HCT116 (cell line): ENCODE results near the gene NPFFR1. TPM values are rescaled to one million over a fixed set of nuclear protein-coding genes. Genes with fewer than 3 reads are reported as not detected.

Experiments used
- ATAC-seq: fragments of 200-7000 bp; cut with Tn5 transposase; 2 replicates; pipeline ENCODE4 v1.9.1; 2020; ENCODE audit warnings: mild to moderate bottlenecking, moderate library complexity
- BruUV-seq: library from RNA; stranded (reverse); fragments of 400-500 nt; replicated peaks from 2 replicates; lab custom pipeline; 2021; lab: Mats Ljungman, UMichigan
- CTCF ChIA-PET: fragments of 300-600 bp; sonication (Branson Sonifier 250); formaldehyde crosslinking; loops from one replicate; lab custom pipeline; 2021; ENCODE audit warnings: antibody characterized with exemption; lab: Charles Lee
- POLR2A ChIA-PET: fragments of 300-600, 350-600 bp; sonication (Branson Sonifier 250); formaldehyde crosslinking; loops from one replicate; lab custom pipeline; 2021; ENCODE audit warnings: antibody characterized with exemption; lab: Charles Lee
- RAD21 ChIA-PET, 2 experiments: fragments of 300-600 bp; sonication (Branson Sonifier 250); formaldehyde crosslinking; loops; one replicate each; lab custom pipeline; 2023; ENCODE audit warnings: low total read pairs in 2 of 2; ENCODE audit not compliant: uncharacterized antibody in 2 of 2, unreplicated experiment in 2 of 2, low non-redundant PET in 1 of 2; lab: Charles Lee
- DNase-seq: peaks from one replicate; pipeline ENCODE4 v3.0.0-alpha.2; 2010; ENCODE audit warnings: low read depth, low spot score
- H2AFZ ChIP-seq: fragments of 200-600 bp; shearing (Covaris generic), sonication (generic); 2 replicates; pipeline ENCODE4 v1.6.1; 2017; ENCODE audit warnings: low read depth, mixed run types, mixed read lengths, antibody characterized with exemption, low read length; ENCODE audit not compliant: poor library complexity, severe bottlenecking
- H3K27ac ChIP-seq: 2 replicates; pipeline ENCODE4 v1.5.1; 2012; ENCODE audit warnings: low read depth, low read length
- H3K27me3 ChIP-seq: fragments of 200-600 bp; sonication (generic); 2 replicates; pipeline ENCODE4 v1.6.1; 2016; ENCODE audit warnings: mixed run types, low read length, mixed read lengths; ENCODE audit not compliant: insufficient read depth
- H3K36me3 ChIP-seq, 2 experiments: fragments of 200-500 bp in 1 of 2; fragments of 200-600 bp in 1 of 2; sonication (Bioruptor generic) in 1 of 2; sonication (generic) in 1 of 2; 2 replicates each; pipeline versions ENCODE4 v1.5.1 to v1.6.1; 2014 to 2016; ENCODE audit warnings: low read length in 2 of 2, inconsistent platforms in 1 of 2, mixed read lengths in 1 of 2, mixed run types in 1 of 2; ENCODE audit not compliant: insufficient read depth in 2 of 2, control insufficient read depth in 1 of 2
- H3K4me1 ChIP-seq, 2 experiments: fragments of 200-600 bp in 1 of 2; sonication (generic) in 1 of 2; 2 replicates each; pipeline versions ENCODE4 v1.5.1 to v1.6.1; 2012 to 2017; ENCODE audit warnings: low read length in 2 of 2, inconsistent platforms in 1 of 2, mild to moderate bottlenecking in 1 of 2, mixed read lengths in 1 of 2, mixed run types in 1 of 2, moderate library complexity in 1 of 2; ENCODE audit not compliant: insufficient read depth in 2 of 2, control insufficient read depth in 1 of 2
- H3K4me2 ChIP-seq: fragments of 200-600 bp; sonication (generic); 2 replicates; pipeline ENCODE4 v1.6.1; 2017; ENCODE audit warnings: mixed run types, low read length, mixed read lengths
- H3K4me3 ChIP-seq, 2 experiments: fragments of 200-600 bp in 1 of 2; sonication (generic) in 1 of 2; replicated peaks in 1 of 2; 2 replicates each; pipeline ENCODE4 v1.5.1; 2011 to 2016; ENCODE audit warnings: low read length in 2 of 2, control low read depth in 1 of 2, low read depth in 1 of 2, mild to moderate bottlenecking in 1 of 2, mixed read lengths in 1 of 2, mixed run types in 1 of 2
- H3K79me2 ChIP-seq: fragments of 200-600 bp; sonication (generic); 2 replicates; pipeline ENCODE4 v1.6.1; 2017; ENCODE audit warnings: mild to moderate bottlenecking, mixed run types, low read length, moderate library complexity, mixed read lengths; ENCODE audit not compliant: insufficient read depth
- H3K9ac ChIP-seq: fragments of 200-600 bp; sonication (generic); 2 replicates; pipeline ENCODE4 v1.6.1; 2016; ENCODE audit warnings: low read length, mixed read lengths
- H3K9me2 ChIP-seq: fragments of 200-600 bp; sonication (generic), shearing (Covaris generic); 2 replicates; pipeline ENCODE4 v1.6.1; 2017; ENCODE audit warnings: mixed run types, mild to moderate bottlenecking, moderate library complexity; ENCODE audit not compliant: insufficient read depth
- H3K9me3 ChIP-seq, 2 experiments: fragments of 200-500 bp in 1 of 2; fragments of 200-600 bp in 1 of 2; sonication (Bioruptor generic) in 1 of 2; sonication (generic) in 1 of 2; 2 replicates each; pipeline ENCODE4 v1.6.1; 2014 to 2017; ENCODE audit warnings: low read length in 2 of 2, mixed read lengths in 2 of 2, inconsistent platforms in 1 of 2, low read depth in 1 of 2, mild to moderate bottlenecking in 1 of 2, mixed run types in 1 of 2, moderate library complexity in 1 of 2; ENCODE audit not compliant: control insufficient read depth in 1 of 2, insufficient read depth in 1 of 2
- H4K20me1 ChIP-seq: fragments of 200-600 bp; sonication (generic), shearing (Covaris generic); 2 replicates; pipeline ENCODE4 v1.6.1; 2017; ENCODE audit warnings: mixed run types, mild to moderate bottlenecking, moderate library complexity; ENCODE audit not compliant: insufficient read depth
- CBX3 ChIP-seq: IDR thresholded peaks from 2 replicates; pipeline ENCODE4 v1.6.1; 2012; ENCODE audit warnings: low read depth
- FOSL1 ChIP-seq: IDR thresholded peaks from 2 replicates; pipeline ENCODE4 v1.6.1; 2012; ENCODE audit warnings: low read depth
- JUND ChIP-seq: IDR thresholded peaks from 2 replicates; pipeline ENCODE4 v1.6.1; 2012
- POLR2A ChIP-seq: IDR thresholded peaks from 2 replicates; pipeline ENCODE4 v1.7.0; 2011; ENCODE audit warnings: borderline replicate concordance; ENCODE audit not compliant: insufficient read depth, insufficient read length; ENCODE audit errors: extremely low read depth
- POLR2AphosphoS5 ChIP-seq: IDR thresholded peaks from 2 replicates; pipeline ENCODE4 v1.6.1; 2011; ENCODE audit warnings: mild to moderate bottlenecking, low read depth, low read length, moderate library complexity
- SP1 ChIP-seq: IDR thresholded peaks from 2 replicates; pipeline ENCODE4 v1.6.1; 2012; ENCODE audit warnings: low read depth
- TCF7L2 ChIP-seq: IDR thresholded peaks from 2 replicates; pipeline ENCODE4 v1.7.0; 2011; ENCODE audit warnings: borderline replicate concordance, inconsistent platforms; ENCODE audit not compliant: insufficient read depth, insufficient read length; ENCODE audit errors: extremely low read depth
- ZFX ChIP-seq: fragments of 450-650 bp; IDR thresholded peaks from 2 replicates; pipeline ENCODE4 v1.6.1; 2017
- intact Hi-C: fragments of 100-400 bp; cut with micrococcal nuclease; formaldehyde crosslinking; loops from 2 replicates; pipeline ENCODE4 v1.10.0; 2022
- total RNA-seq: library from RNA; stranded (reverse); gene quantifications from one replicate; pipeline ENCODE4 v1.2.1, GENCODE V29; 2021; ENCODE audit not compliant: unreplicated experiment
- TF ChIP-seq, protein P1 (sequence below): IDR thresholded peaks from 2 replicates; pipeline ENCODE4 v1.6.1; 2012
- TF ChIP-seq, protein P2 (sequence below): IDR thresholded peaks from 2 replicates; pipeline ENCODE4 v1.6.1; 2012
- TF ChIP-seq, protein P3 (sequence below): IDR thresholded peaks from 2 replicates; pipeline ENCODE4 v1.6.1; 2012; ENCODE audit warnings: low read depth

The NPFFR1 gene
- total RNA-seq, 1 experiment from 2014 or later: 0.02 TPM

DNA sequence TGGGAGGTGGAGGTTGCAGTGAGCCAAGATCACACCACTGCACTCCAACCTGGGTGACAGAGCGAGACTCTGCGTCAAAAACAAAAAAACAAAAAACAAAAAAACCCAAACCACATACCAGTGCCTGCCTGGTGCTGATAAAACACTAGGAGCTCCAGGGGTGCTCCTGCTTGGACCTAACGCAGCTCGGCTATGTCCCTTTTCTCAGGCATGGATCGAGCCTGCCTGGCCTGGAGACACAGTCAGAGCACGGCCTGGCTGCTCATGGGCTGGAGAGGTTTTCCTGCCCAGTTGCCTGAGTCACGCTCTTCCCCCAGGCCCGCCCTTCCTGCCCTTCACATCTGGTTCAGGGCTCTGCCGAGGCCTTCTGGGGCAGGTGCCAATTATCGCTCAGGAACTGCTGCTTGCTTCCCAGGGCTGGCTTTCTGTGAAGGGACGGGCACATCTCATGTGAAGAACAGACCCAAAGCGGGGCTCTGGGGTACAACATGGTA, 12.6 kb upstream of the NPFFR1 start:
- ChIA-PET POLR2A (no interaction called here), CTCF (no interaction called here), RAD21 (no interaction called here)
- no peaks in the 10 kb centered on the region for H3K9me3 ChIP-seq
- TF ChIP-seq JUND (peak; percentile 27; the same call in 1 of the 2 replicates), ZFX (0 out of 2 replicates have a peak, but pooled peaks have one; percentile 28), POLR2A (no peak), CBX3 (peak; percentile 56; the same call in 1 of the 2 replicates), FOSL1 (peak; percentile 53), POLR2AphosphoS5 (peak; percentile 49), TCF7L2 (no peak), SP1 (peak; percentile 45)
- TF ChIP-seq, protein P1, sequence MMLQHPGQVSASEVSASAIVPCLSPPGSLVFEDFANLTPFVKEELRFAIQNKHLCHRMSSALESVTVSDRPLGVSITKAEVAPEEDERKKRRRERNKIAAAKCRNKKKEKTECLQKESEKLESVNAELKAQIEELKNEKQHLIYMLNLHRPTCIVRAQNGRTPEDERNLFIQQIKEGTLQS: no peak
- TF ChIP-seq, protein P2, sequence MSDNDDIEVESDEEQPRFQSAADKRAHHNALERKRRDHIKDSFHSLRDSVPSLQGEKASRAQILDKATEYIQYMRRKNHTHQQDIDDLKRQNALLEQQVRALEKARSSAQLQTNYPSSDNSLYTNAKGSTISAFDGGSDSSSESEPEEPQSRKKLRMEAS: peak; percentile 81
- TF ChIP-seq, protein P3, sequence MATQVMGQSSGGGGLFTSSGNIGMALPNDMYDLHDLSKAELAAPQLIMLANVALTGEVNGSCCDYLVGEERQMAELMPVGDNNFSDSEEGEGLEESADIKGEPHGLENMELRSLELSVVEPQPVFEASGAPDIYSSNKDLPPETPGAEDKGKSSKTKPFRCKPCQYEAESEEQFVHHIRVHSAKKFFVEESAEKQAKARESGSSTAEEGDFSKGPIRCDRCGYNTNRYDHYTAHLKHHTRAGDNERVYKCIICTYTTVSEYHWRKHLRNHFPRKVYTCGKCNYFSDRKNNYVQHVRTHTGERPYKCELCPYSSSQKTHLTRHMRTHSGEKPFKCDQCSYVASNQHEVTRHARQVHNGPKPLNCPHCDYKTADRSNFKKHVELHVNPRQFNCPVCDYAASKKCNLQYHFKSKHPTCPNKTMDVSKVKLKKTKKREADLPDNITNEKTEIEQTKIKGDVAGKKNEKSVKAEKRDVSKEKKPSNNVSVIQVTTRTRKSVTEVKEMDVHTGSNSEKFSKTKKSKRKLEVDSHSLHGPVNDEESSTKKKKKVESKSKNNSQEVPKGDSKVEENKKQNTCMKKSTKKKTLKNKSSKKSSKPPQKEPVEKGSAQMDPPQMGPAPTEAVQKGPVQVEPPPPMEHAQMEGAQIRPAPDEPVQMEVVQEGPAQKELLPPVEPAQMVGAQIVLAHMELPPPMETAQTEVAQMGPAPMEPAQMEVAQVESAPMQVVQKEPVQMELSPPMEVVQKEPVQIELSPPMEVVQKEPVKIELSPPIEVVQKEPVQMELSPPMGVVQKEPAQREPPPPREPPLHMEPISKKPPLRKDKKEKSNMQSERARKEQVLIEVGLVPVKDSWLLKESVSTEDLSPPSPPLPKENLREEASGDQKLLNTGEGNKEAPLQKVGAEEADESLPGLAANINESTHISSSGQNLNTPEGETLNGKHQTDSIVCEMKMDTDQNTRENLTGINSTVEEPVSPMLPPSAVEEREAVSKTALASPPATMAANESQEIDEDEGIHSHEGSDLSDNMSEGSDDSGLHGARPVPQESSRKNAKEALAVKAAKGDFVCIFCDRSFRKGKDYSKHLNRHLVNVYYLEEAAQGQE: no peak
- no peaks in the 10 kb centered on the region for H3K36me3 ChIP-seq
- H3K4me3 ChIP-seq: no peak overlapping the region
- intact Hi-C loops: no loop called here
- H3K27ac ChIP-seq: peak overlapping the region; percentile 52
- H3K9me2 ChIP-seq: no peaks in the 10 kb centered on the region
- H2AFZ ChIP-seq: no peak overlapping the region
- no peaks in the 10 kb centered on the region for H4K20me1 ChIP-seq
- peak overlapping the region; percentile 59 for H3K4me2 ChIP-seq
- ATAC-seq (peak; percentile 97), DNase-seq (peak; percentile 44)
- H3K79me2 ChIP-seq: no peaks in the 10 kb centered on the region
- peak overlapping the region; percentile 26 for H3K9ac ChIP-seq
- no peaks in the 10 kb centered on the region for H3K27me3 ChIP-seq
- no TSS peak for BruUV-seq
- H3K4me1 ChIP-seq: peaks cover 14 to 25% of the 10 kb centered on the region in 2 experiments
